Neural progenitor cell (in vitro differentiated cells): ENCODE data around the gene TRIM39.

ENCODE experiments used
- CTCF ChIP-seq: fragments of 200-600 bp; sonication (generic); IDR thresholded peaks from 2 replicates; pipeline ENCODE4 v1.5.1; 2017; ENCODE audit warnings: antibody characterized with exemption, mild to moderate bottlenecking
- EZH2 ChIP-seq: fragments of 200-600 bp; sonication (generic); IDR thresholded peaks from 2 replicates; pipeline ENCODE4 v1.6.1; 2017; ENCODE audit warnings: antibody characterized with exemption, mild to moderate bottlenecking, moderate library complexity
- EZH2phosphoT487 ChIP-seq: fragments of 200-600 bp; sonication (generic); IDR thresholded peaks from 2 replicates; pipeline ENCODE4 v1.6.1; 2017; ENCODE audit warnings: antibody characterized with exemption

DNA sequence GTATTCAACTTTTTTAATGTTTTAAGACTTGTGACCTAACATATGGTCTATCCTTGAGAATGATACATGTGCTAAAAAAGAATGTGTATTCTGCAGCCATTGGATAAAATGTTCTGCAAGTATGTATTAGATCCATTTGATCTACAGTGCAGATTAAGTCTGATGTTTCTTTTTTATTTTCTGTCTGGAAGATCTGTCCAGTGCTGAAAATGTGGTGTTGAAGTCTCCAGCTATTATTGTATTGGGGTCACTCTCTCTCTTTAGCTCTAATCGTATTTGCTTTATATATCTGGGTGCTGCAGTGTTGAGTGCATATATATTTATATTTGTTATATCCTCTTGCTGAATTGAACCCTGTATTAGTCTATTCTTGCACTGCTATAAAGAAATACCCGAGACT is 44.2 kb upstream of the TRIM39 start:
- TF ChIP-seq EZH2phosphoT487 (no peak), EZH2 (no peak), CTCF (no peak)
